GM12891 (cell line): ENCODE data around the gene RWDD2A.

Source experiments
- PAX5 ChIP-seq: IDR thresholded peaks from 2 replicates; pipeline ENCODE4 v1.6.1; 2011; ENCODE audit warnings: low read length, moderate library complexity, mild to moderate bottlenecking; ENCODE audit not compliant: insufficient read depth, severe bottlenecking
- POLR2A ChIP-seq: IDR thresholded peaks from 2 replicates; pipeline ENCODE4 v1.6.1; 2011; ENCODE audit warnings: low read depth, low read length, control low read depth
- POLR2AphosphoS5 ChIP-seq: IDR thresholded peaks from 2 replicates; pipeline ENCODE4 v1.6.1; 2011; ENCODE audit warnings: low read depth, low read length, control low read depth
- SPI1 ChIP-seq: IDR thresholded peaks from 2 replicates; pipeline ENCODE4 v1.6.1; 2011; ENCODE audit warnings: low read depth, low read length, control low read depth
- TAF1 ChIP-seq: IDR thresholded peaks from 2 replicates; pipeline ENCODE4 v1.6.1; 2011; ENCODE audit warnings: low read depth, low read length, control low read depth

GRCh38 chr6:83199863-83200225, 6.7 kb downstream of the RWDD2A start:
- no peak for TF ChIP-seq POLR2A
- no peak for TF ChIP-seq POLR2AphosphoS5
- no peak for TF ChIP-seq PAX5
- TF ChIP-seq TAF1: no peak
- no peak for TF ChIP-seq SPI1
